HCT116 (cell line): ENCODE data around the gene SRCIN1.
"Not testable (repeated sequence)": the region's sequence is repeated elsewhere in the genome, so short reads cannot be mapped to it uniquely, and the experiment has no call there.

Experiments
- EZH2 ChIP-seq: fragments of 200-600 bp; sonication (generic); IDR thresholded peaks from 2 replicates; pipeline ENCODE4 v1.6.1; 2017; ENCODE audit warnings: antibody characterized with exemption, mixed run types
- YY1 ChIP-seq: IDR thresholded peaks from 2 replicates; pipeline ENCODE4 v1.6.1; 2011; ENCODE audit warnings: low read length, low read depth, moderate library complexity, mild to moderate bottlenecking; ENCODE audit not compliant: insufficient replicate concordance; ENCODE audit errors: extremely low read depth
- TF ChIP-seq, protein P1 (sequence below), 3 experiments: fragments of 200-600 bp in 1 of 3; sonication (generic) in 1 of 3; IDR thresholded peaks in 2 of 3; conservative IDR thresholded peaks in 1 of 3; 2 replicates each; pipeline ENCODE4 v1.5.1; 2012 to 2017; ENCODE audit warnings: low read depth in 2 of 3, low read length in 2 of 3, antibody characterized with exemption in 1 of 3, borderline replicate concordance in 1 of 3, control low read depth in 1 of 3, mild to moderate bottlenecking in 1 of 3, mixed read lengths in 1 of 3, mixed run types in 1 of 3, moderate library complexity in 1 of 3; ENCODE audit not compliant: insufficient read depth in 1 of 3
- TF ChIP-seq, protein P2 (sequence below): IDR thresholded peaks from 2 replicates; pipeline ENCODE4 v1.6.1; 2012

DNA sequence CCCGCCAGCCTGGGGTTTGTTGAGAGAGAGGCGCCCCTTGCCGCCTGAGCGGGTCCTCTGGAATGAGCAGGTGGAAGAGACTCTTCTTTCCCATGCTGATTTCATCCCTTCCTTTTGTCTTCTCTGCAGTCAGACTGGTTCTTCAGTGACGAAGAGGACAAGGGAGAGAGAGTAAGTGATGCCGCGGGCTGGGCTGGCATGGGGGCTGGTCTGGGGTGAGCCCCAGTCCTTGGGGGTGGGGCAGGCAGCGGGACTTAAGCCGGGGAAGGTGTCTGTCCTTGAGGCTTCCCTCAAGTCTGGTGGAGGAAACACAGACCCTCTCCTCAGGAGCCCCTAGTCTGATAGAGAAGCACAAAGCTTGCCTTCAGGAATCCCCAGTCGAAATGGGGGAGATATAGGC is 108.1 kb downstream of the SRCIN1 start:
- TF ChIP-seq, protein P1, sequence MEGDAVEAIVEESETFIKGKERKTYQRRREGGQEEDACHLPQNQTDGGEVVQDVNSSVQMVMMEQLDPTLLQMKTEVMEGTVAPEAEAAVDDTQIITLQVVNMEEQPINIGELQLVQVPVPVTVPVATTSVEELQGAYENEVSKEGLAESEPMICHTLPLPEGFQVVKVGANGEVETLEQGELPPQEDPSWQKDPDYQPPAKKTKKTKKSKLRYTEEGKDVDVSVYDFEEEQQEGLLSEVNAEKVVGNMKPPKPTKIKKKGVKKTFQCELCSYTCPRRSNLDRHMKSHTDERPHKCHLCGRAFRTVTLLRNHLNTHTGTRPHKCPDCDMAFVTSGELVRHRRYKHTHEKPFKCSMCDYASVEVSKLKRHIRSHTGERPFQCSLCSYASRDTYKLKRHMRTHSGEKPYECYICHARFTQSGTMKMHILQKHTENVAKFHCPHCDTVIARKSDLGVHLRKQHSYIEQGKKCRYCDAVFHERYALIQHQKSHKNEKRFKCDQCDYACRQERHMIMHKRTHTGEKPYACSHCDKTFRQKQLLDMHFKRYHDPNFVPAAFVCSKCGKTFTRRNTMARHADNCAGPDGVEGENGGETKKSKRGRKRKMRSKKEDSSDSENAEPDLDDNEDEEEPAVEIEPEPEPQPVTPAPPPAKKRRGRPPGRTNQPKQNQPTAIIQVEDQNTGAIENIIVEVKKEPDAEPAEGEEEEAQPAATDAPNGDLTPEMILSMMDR (IDR thresholded peaks at IDR 0.05 in 2 of 3, conservative IDR thresholded peaks at IDR 0.05 in 1 of 3; ENCODE audit: borderline replicate concordance in 1 of 3, insufficient read depth in 1 of 3, low read depth in 2 of 3, low read length in 2 of 3) = not testable (repeated sequence)
- not testable (repeated sequence) for TF ChIP-seq YY1, EZH2
- TF ChIP-seq, protein P2, sequence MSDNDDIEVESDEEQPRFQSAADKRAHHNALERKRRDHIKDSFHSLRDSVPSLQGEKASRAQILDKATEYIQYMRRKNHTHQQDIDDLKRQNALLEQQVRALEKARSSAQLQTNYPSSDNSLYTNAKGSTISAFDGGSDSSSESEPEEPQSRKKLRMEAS = not testable (repeated sequence)
